ENCODE results near the gene ADORA2A.

DNA sequence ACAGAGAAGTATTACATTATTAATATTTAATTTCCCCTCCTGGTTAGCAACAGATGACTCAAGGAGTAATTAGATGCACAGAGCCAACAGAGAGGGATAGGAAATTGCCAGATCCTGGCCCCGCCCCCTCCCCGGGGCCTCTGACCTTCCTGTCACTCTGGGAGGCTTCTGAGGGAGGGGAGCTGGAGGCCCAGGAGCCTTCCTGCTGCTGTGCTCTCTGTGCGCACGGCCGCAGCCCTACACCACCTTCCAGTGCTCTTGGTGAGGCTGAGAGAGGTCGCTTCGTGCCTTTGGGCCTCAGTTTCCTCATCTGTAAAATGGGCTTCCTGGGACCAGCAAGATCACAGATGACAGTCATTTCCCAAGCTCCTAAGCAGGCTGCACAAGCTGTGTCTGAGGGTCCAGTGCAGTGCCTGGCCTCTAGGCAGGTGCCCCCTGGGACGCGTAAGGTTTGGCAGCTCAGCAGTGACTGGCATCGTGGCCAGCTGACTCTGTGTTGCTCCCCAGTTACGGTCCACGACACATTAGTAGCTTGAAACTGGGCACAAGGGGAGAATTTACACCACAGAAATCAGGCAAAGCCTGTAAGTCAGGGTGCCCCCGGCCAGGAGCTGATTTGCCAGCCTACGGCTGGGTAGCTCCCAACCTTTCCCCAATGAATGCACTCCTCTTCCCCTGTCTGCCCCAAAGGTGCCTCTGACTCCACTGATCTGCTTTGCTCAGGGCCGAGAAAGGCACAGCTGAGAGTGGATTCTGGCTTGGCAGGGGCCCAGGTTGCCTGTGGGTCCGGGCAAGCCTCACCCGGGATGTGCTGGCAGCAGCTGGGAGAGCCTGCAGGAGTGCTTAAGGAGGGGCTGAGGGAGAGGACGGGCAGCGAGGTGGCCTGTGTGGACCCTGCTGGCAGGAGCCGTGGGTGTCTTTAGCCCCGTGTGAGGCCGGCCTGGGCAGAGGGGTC, 2.3 kb downstream of the ADORA2A start:
- TF ChIP-seq, protein P1, sequence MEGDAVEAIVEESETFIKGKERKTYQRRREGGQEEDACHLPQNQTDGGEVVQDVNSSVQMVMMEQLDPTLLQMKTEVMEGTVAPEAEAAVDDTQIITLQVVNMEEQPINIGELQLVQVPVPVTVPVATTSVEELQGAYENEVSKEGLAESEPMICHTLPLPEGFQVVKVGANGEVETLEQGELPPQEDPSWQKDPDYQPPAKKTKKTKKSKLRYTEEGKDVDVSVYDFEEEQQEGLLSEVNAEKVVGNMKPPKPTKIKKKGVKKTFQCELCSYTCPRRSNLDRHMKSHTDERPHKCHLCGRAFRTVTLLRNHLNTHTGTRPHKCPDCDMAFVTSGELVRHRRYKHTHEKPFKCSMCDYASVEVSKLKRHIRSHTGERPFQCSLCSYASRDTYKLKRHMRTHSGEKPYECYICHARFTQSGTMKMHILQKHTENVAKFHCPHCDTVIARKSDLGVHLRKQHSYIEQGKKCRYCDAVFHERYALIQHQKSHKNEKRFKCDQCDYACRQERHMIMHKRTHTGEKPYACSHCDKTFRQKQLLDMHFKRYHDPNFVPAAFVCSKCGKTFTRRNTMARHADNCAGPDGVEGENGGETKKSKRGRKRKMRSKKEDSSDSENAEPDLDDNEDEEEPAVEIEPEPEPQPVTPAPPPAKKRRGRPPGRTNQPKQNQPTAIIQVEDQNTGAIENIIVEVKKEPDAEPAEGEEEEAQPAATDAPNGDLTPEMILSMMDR (IDR thresholded peaks at IDR 0.05) = no peak
- no peak for TF ChIP-seq ETV6 (CRISPR knock-in tag; IDR thresholded peaks at IDR 0.05)
- TF ChIP-seq, protein P2, sequence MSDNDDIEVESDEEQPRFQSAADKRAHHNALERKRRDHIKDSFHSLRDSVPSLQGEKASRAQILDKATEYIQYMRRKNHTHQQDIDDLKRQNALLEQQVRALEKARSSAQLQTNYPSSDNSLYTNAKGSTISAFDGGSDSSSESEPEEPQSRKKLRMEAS (CRISPR knock-in tag; IDR thresholded peaks at IDR 0.05) = no peak
- no peak for TF ChIP-seq NR3C1 (CRISPR knock-in tag; conservative IDR thresholded peaks at IDR 0.05; ENCODE audit: low read depth)
- TF ChIP-seq, protein P3, sequence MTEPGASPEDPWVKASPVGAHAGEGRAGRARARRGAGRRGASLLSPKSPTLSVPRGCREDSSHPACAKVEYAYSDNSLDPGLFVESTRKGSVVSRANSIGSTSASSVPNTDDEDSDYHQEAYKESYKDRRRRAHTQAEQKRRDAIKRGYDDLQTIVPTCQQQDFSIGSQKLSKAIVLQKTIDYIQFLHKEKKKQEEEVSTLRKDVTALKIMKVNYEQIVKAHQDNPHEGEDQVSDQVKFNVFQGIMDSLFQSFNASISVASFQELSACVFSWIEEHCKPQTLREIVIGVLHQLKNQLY (CRISPR knock-in tag; IDR thresholded peaks at IDR 0.05) = no peak
- TF ChIP-seq TP53 (CRISPR knock-in tag; IDR thresholded peaks at IDR 0.05) = no peak

Data from WTC11 (cell line).